Measurements from ENCODE around the gene XRCC6.
"Not testable (repeated sequence)": the region's sequence is repeated elsewhere in the genome, so short reads cannot be mapped to it uniquely, and the experiment has no call there.

Gene XRCC6

GRCh38 chr22:41686890-41687289 lies 65.8 kb downstream of the XRCC6 start:
- DNase-seq (ENCODE audit: low spot score) = not testable (repeated sequence)

- DNase-seq (ENCODE audit: low spot score) = no peak
These were observed 66.8 kb downstream of the XRCC6 start for GRCh38 chr22:41687901-41688364.

- peak; percentile 82 for DNase-seq (ENCODE audit: low spot score)
These were observed 67.5 kb downstream of the XRCC6 start, which contains the start of gene SNU13 for GRCh38 chr22:41688365-41689211. TSS of gene SNU13 (minus strand) at chr22:41688867. CDS start at chr22:41688796, 71 bp downstream.

GRCh38 chr22:41690476-41690875 lies 69.4 kb downstream of the XRCC6 start:
- no peak for DNase-seq (ENCODE audit: low spot score)

GRCh38 chr22:41695211-41695610 lies 74.1 kb downstream of the XRCC6 start:
- DNase-seq (ENCODE audit: low spot score) = no peak

- DNase-seq (ENCODE audit: low spot score) = no peak
These were observed 75.6 kb downstream of the XRCC6 start for GRCh38 chr22:41696703-41697102.

DNA sequence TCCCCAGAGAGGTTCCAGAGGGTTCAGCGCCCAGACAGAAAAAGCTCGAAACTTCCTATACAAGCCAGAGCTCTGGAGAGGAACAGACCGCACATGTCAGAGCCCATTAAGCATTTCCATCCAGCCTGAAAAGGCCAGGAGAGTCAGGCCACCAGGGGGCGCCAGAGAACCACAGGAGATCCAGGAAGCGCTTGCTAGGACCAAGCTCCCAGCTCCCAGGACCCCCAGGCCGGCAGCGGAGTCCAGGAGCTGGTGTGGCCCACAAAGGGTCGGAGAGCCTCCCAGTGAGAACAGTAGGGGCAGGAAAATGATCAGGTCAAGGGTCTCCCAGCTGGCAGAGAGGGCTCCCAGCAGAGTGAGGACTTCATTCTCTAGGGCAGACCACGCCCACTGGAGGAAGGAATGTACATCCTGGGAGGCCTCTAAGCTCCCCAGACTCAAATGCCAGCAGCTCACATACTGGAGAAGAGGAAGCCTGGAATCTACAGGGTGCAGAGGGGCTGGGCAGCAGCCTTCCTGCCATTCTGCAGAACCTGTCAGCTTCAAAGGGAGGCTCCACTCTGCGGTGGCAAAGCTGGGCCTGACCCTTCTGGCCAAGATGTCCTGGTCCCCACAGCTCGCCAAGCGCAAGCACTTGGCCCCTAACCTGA lies 76.2 kb downstream of the XRCC6 start:
- DNase-seq (ENCODE audit: low spot score) = peak; percentile 90

- DNase-seq (ENCODE audit: low spot score) = no peak
These were observed 78.4 kb downstream of the XRCC6 start, which contains the start of gene MEI1 for GRCh38 chr22:41699264-41700107. TSS of gene MEI1 (plus strand) at chr22:41699503. CDS start at chr22:41699539, 36 bp downstream.

DNA sequence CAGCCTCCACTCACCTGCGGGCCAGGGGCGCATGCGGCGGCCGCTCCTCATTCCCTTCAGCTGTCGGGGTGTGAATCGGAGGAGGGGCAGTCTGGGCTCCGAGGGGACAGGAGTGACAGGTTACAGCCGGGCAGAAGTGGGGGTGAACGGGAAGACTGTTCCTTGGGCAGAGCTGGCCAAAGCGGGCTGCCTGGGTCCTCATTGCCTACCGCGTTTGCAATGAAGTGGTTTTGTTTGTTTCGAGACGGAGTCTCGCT lies 78.9 kb downstream of the XRCC6 start:
- DNase-seq (ENCODE audit: low spot score) = no peak

GRCh38 chr22:41702763-41703162 lies 81.7 kb downstream of the XRCC6 start:
- no peak for DNase-seq (ENCODE audit: low spot score)

- DNase-seq (ENCODE audit: low spot score) = no peak
These were observed 88.2 kb downstream of the XRCC6 start for GRCh38 chr22:41709341-41709740.

- no peak for DNase-seq (ENCODE audit: low spot score)
These were observed 91.9 kb downstream of the XRCC6 start for GRCh38 chr22:41713004-41713403.
